ENCODE data around the gene BDNF. TPM values are rescaled to one million over a fixed set of nuclear protein-coding genes. Genes with fewer than 3 reads are reported as not detected.

BDNF gene
- total and polyA plus RNA-seq, 2 of the 8 experiments (the other 6 are each of a cell fraction or from before 2014, with no cell fraction given): 2.4 to 5.4 TPM

DNA sequence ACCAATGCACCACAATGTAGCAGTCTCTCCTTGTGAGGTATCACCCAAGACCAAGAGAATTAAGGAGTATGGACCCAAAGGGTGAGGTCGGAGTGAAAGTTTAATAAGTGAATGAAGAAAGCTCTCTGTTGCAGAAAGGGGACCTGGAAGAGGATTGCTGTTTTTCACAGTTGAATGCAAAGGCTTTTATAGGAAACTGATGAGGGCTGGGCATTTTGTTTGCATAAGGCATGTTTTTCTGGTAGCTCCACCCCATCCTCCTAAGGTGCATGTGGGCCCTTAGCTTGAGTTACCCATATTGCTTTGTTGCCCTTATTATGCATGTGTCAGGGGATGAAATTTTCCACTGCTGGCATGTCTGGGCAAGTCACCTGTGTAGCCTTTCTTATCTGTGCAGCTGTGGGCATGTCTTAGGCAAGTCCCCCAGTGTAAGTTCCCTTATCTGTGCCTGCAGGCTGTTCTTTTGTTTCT lies 64.7 kb downstream of the BDNF start:
- Histone ChIP-seq H3K56ac (replicated peaks; ENCODE audit: insufficient read length, low read depth, low read length) (peak overlapping the region; percentile 92), H3K27ac (ENCODE audit: low read depth, low read length) (peak overlapping the region; percentile 74), H3K18ac (ENCODE audit: extremely low read depth, low read length) (peak overlapping the region; percentile 86), H2BK120ac (replicated peaks; ENCODE audit: low read depth, low read length) (peak overlapping the region; percentile 97), H3K23ac (ENCODE audit: insufficient read length) (no peak overlapping the region), H4K91ac (replicated peaks; ENCODE audit: insufficient read length, low read length) (peak overlapping the region; percentile 90), H2BK12ac (ENCODE audit: low read depth, low read length) (no peak overlapping the region), H4K8ac (ENCODE audit: extremely low read depth, insufficient read depth, low read length) (no peak overlapping the region), H2BK20ac (ENCODE audit: low read length) (peak overlapping the region; percentile 18; the same call in 1 of the 2 replicates), H3K36me3 (ENCODE audit: control insufficient read depth in 2 of 4, insufficient read depth in 4 of 4, low read length in 3 of 4) (peaks cover 0 to 11% (median 4%) of the 10 kb centered on the region in 4 experiments; a peak in 2 of 8 replicates), H3K27me3 (replicated peaks in 1 of 4; ENCODE audit: control insufficient read depth in 3 of 4, extremely low read depth in 1 of 4, insufficient read depth in 3 of 4, low read length in 3 of 4) (no peaks in the 10 kb centered on the region; a peak in 1 of 7 replicates), H2BK5ac (ENCODE audit: low read depth, low read length) (peak overlapping the region; percentile 80; the same call in 1 of the 2 replicates), H2AFZ (ENCODE audit: low read length) (no peak overlapping the region), H3K4me2 (ENCODE audit: insufficient read depth in 1 of 2, low read depth in 2 of 2, low read length in 2 of 2) (peak overlapping the region; percentile 40 to 72), H3K14ac (ENCODE audit: insufficient read length) (no peak overlapping the region), H2AK5ac (ENCODE audit: low read depth, low read length) (no peak overlapping the region), H3K23me2 (ENCODE audit: low read depth, low read length) (no peaks in the 10 kb centered on the region; the same call in 1 of the 2 replicates), H4K20me1 (replicated peaks in 1 of 2; ENCODE audit: control insufficient read depth in 1 of 2, insufficient read depth in 2 of 2, low read length in 2 of 2) (no peaks in the 10 kb centered on the region), H3K9me3 (ENCODE audit: insufficient read depth in 2 of 2, low read depth in 1 of 2, low read length in 1 of 2) (no peaks in the 10 kb centered on the region), H3K79me2 (ENCODE audit: control insufficient read depth in 1 of 2, insufficient read depth in 2 of 2, low read length in 2 of 2) (peaks cover 0 to 35% of the 10 kb centered on the region in 2 experiments; a peak in 2 of 4 replicates), H2BK15ac (ENCODE audit: low read length) (no peak overlapping the region), H4K5ac (ENCODE audit: insufficient read length, low read depth, low read length) (peak overlapping the region; percentile 95), H3K9ac (replicated peaks in 1 of 4; ENCODE audit: extremely low read depth in 1 of 4, low read depth in 3 of 4, low read length in 3 of 4) (peak overlapping the region in 1 of 4 experiments; percentile 21; a peak in 1 of 7 replicates), H3K4me3 (ENCODE audit: extremely low read depth in 1 of 4, insufficient read depth in 2 of 4, low read depth in 3 of 4, low read length in 4 of 4) (peak overlapping the region in 3 of 4 experiments; percentile 17 to 50 (median 31); a peak in 2 of 8 replicates), H3K79me1 (ENCODE audit: low read depth, low read length) (no peaks in the 10 kb centered on the region), H3K4ac (replicated peaks; ENCODE audit: insufficient read length, low read depth, low read length) (peak overlapping the region; percentile 75), H3K4me1 (replicated peaks in 1 of 4; ENCODE audit: control insufficient read depth in 3 of 4, insufficient read depth in 4 of 4, low read length in 3 of 4) (peaks cover 6 to 17% (median 14%) of the 10 kb centered on the region in 4 experiments; a peak in 6 of 7 replicates)
- ChIA-PET CTCF (ENCODE audit: partially characterized antibody) (interaction anchor here (0.7 to 1.9 kb wide), 8 partner anchors 11 to 64 kb away, joined by 3 to 7 read pairs (median 4); partner anchors contain the start of gene BDNF), POLR2A (ENCODE audit: partially characterized antibody) (interaction anchor here (0.6 to 13.4 kb wide), 20 partner anchors 8 to 912 kb away, joined by 3 to 189 read pairs (median 6); partner anchors contain the start of genes BDNF, KIF18A and METTL15)
- WGBS, 2 experiments (ENCODE audit: extremely low coverage in 1 of 2, insufficient coverage in 1 of 2, insufficient read length in 1 of 2, insufficient replicate concordance in 2 of 2, low coverage in 1 of 2, low lambda C conversion rate in 2 of 2, missing lambda C conversion rate in 1 of 2): 25% methylated on average over 1 of the region's 1 CpG; no CpG with 5 or more reads in 1 of the 2 experiments
- FAIRE-seq (peak; percentile 79), DNase-seq (ENCODE audit: low read depth in 1 of 2, low spot score in 2 of 2) (peak in 1 of 2 experiments; percentile 51)
